Astrocyte (in vitro differentiated cells and primary cell): ENCODE data around the gene C17orf100. TPM values are rescaled to one million over a fixed set of nuclear protein-coding genes. Genes with fewer than 3 reads are reported as not detected.
A peak's percentile ranks its signal among the peaks of the same experiment; 100 is the strongest.

Source experiments
- DNase-seq: peaks from one replicate; pipeline ENCODE4 v3.0.0-alpha.2; 2010; ENCODE audit warnings: low read depth
- FAIRE-seq: peaks from 2 replicates; lab custom pipeline; 2011; peaks lifted over from hg19 to GRCh38; lab: Jason Lieb, UNC
- H2AFZ ChIP-seq: 2 replicates; pipeline ENCODE4 v1.6.0; 2012; ENCODE audit warnings: low read depth, low read length, inconsistent platforms
- H3K27ac ChIP-seq: 2 replicates; pipeline ENCODE4 v1.5.1; 2011; ENCODE audit warnings: low read depth, low read length, inconsistent platforms
- H3K27me3 ChIP-seq: 2 replicates; pipeline ENCODE4 v1.6.0; 2011; ENCODE audit warnings: low read length, inconsistent platforms; ENCODE audit not compliant: insufficient read depth
- H3K36me3 ChIP-seq: 2 replicates; pipeline ENCODE4 v1.5.1; 2011; ENCODE audit warnings: low read length, inconsistent platforms; ENCODE audit not compliant: insufficient read depth
- H3K4me1 ChIP-seq: 2 replicates; pipeline ENCODE4 v1.5.1; 2011; ENCODE audit warnings: low read length, inconsistent platforms; ENCODE audit not compliant: insufficient read depth
- H3K4me2 ChIP-seq: 2 replicates; pipeline ENCODE4 v1.6.0; 2012; ENCODE audit warnings: low read length, inconsistent platforms
- H3K4me3 ChIP-seq: 2 replicates; pipeline ENCODE4 v1.5.1; 2011; ENCODE audit warnings: low read depth, mild to moderate bottlenecking, low read length, inconsistent platforms; ENCODE audit not compliant: insufficient read depth
- H3K79me2 ChIP-seq: 2 replicates; pipeline ENCODE4 v1.6.0; 2012; ENCODE audit warnings: mild to moderate bottlenecking, low read length, inconsistent platforms; ENCODE audit not compliant: insufficient read depth
- H3K9ac ChIP-seq: 2 replicates; pipeline ENCODE4 v1.6.0; 2012; ENCODE audit warnings: mild to moderate bottlenecking, low read length, inconsistent platforms
- H3K9me3 ChIP-seq: 2 replicates; pipeline ENCODE4 v1.5.1; 2012; ENCODE audit warnings: low read depth, mild to moderate bottlenecking, low read length, inconsistent platforms; ENCODE audit not compliant: insufficient read depth
- H4K20me1 ChIP-seq: 2 replicates; pipeline ENCODE4 v1.6.0; 2012; ENCODE audit warnings: low read length, inconsistent platforms; ENCODE audit not compliant: insufficient read depth
- H3K27ac Mint-ChIP-seq: one replicate; pipeline ENCODE4 v1.8.0; 2021; ENCODE audit warnings: mild to moderate bottlenecking, mixed read lengths; ENCODE audit not compliant: unreplicated experiment
- H3K27me3 Mint-ChIP-seq: one replicate; pipeline ENCODE4 v1.8.0; 2021; ENCODE audit warnings: low read depth, mixed read lengths; ENCODE audit not compliant: unreplicated experiment
- H3K36me3 Mint-ChIP-seq: one replicate; pipeline ENCODE4 v1.8.0; 2021; ENCODE audit warnings: low read depth, mixed read lengths; ENCODE audit not compliant: unreplicated experiment
- H3K4me1 Mint-ChIP-seq: one replicate; pipeline ENCODE4 v1.8.0; 2021; ENCODE audit warnings: low read depth, mixed read lengths; ENCODE audit not compliant: unreplicated experiment
- H3K4me3 Mint-ChIP-seq: one replicate; pipeline ENCODE4 v1.8.0; 2021; ENCODE audit warnings: mild to moderate bottlenecking, moderate library complexity, mixed read lengths; ENCODE audit not compliant: unreplicated experiment
- H3K9me3 Mint-ChIP-seq: one replicate; pipeline ENCODE4 v1.8.0; 2021; ENCODE audit warnings: mild to moderate bottlenecking, mixed read lengths; ENCODE audit not compliant: unreplicated experiment
- EZH2 ChIP-seq: IDR thresholded peaks from 2 replicates; pipeline ENCODE4 v1.6.1; 2012; ENCODE audit warnings: mild to moderate bottlenecking, low read length, inconsistent platforms; ENCODE audit not compliant: insufficient read depth
- total RNA-seq: library from RNA; stranded (reverse); gene quantifications from 2 replicates; pipeline ENCODE4 v1.2.1, GENCODE V29; 2021
- TF ChIP-seq, protein P1 (sequence below): IDR thresholded peaks from 2 replicates; pipeline ENCODE4 v1.5.1; 2011; ENCODE audit warnings: low read depth, mild to moderate bottlenecking, inconsistent platforms, low read length, moderate library complexity; ENCODE audit not compliant: insufficient read depth

C17orf100 gene
- total RNA-seq, 1 donor from 2014 or later, result 3.1 TPM

DNA sequence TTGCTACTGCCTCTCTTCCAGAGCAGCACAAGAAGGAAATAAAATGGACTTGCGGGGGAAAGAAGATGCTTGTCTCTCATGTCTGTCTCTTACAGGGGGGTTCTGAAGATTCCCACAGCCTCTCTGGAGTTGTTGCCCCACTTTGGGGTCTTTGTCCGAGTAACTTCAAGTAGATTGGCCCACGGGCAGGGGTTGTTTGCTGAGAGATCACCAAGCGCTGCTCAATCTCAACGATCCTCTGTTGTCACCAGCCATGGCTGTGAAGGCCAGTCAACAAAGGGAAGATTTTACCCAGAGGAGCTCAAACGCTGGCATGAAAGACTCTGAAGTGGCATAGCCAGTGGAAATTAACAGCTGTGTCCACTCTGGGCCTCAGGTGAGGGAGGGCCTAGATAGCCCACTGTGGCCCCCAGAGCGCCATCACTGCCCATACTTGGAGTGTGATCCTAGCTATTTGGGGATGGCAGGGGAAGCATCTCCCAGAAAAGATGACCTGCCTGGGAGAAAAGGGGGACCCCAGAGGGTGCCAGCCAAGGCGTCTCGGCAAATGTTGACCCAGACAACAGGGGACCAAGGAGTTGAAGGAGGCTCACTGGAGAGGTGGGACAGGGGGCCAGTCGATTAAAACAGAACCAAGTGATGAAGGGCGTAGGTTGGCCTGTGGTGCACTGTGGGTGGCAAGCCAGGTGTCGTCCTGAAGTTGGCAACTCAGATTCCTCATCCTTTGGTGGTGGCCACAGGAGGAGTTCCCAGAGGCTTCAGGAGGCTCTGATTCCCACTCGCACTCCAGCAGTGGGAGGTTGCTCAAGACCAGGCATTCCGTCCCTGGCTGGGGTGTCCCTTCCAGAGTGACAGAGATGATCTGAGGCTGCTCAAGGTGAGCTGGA is 33.6 kb downstream of the C17orf100 start:
- Mint-ChIP-seq H3K4me3 (no peak overlapping the region), H3K4me1 (peaks cover 6% of the 10 kb centered on the region), H3K36me3 (no peaks in the 10 kb centered on the region), H3K27ac (peak overlapping the region; percentile 26), H3K9me3 (peaks cover 3% of the 10 kb centered on the region), H3K27me3 (peaks cover 55% of the 10 kb centered on the region)
- no peaks in the 10 kb centered on the region for H4K20me1 ChIP-seq
- FAIRE-seq (no peak), DNase-seq (no peak)
- H3K4me3 ChIP-seq, result no peak overlapping the region
- H3K27me3 ChIP-seq, result peaks cover 2% of the 10 kb centered on the region
- no peak overlapping the region for H3K27ac ChIP-seq
- no peaks in the 10 kb centered on the region for H3K36me3 ChIP-seq
- TF ChIP-seq EZH2, result no peak
- TF ChIP-seq, protein P1, sequence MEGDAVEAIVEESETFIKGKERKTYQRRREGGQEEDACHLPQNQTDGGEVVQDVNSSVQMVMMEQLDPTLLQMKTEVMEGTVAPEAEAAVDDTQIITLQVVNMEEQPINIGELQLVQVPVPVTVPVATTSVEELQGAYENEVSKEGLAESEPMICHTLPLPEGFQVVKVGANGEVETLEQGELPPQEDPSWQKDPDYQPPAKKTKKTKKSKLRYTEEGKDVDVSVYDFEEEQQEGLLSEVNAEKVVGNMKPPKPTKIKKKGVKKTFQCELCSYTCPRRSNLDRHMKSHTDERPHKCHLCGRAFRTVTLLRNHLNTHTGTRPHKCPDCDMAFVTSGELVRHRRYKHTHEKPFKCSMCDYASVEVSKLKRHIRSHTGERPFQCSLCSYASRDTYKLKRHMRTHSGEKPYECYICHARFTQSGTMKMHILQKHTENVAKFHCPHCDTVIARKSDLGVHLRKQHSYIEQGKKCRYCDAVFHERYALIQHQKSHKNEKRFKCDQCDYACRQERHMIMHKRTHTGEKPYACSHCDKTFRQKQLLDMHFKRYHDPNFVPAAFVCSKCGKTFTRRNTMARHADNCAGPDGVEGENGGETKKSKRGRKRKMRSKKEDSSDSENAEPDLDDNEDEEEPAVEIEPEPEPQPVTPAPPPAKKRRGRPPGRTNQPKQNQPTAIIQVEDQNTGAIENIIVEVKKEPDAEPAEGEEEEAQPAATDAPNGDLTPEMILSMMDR, result no peak
- no peaks in the 10 kb centered on the region for H3K79me2 ChIP-seq
- H3K4me1 ChIP-seq, result no peaks in the 10 kb centered on the region
- no peak overlapping the region for H3K4me2 ChIP-seq
- no peaks in the 10 kb centered on the region for H3K9me3 ChIP-seq
- no peak overlapping the region for H2AFZ ChIP-seq
- no peak overlapping the region for H3K9ac ChIP-seq

DNA sequence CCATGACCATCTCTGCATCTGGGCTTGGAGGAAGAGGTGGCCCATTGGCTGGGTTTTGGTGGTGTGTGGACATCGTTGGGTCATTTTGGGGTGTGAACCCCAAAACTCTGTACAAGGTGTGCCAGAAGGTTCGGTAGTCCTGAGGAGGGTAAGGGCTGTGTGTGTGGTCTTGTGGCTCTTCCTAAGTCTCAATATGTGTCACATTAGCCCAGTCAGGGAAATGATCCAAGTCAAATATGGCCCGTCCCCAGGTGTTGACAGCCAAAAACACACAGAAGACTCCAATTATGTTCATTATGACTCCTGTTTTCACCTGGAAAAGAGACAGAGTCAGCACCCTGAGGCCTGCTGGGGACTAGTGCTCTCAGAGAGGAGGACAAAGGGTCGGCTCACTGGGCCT is 34.5 kb downstream of the C17orf100 start:
- TF ChIP-seq EZH2, result no peak
- TF ChIP-seq, protein P1, result no peak

DNA sequence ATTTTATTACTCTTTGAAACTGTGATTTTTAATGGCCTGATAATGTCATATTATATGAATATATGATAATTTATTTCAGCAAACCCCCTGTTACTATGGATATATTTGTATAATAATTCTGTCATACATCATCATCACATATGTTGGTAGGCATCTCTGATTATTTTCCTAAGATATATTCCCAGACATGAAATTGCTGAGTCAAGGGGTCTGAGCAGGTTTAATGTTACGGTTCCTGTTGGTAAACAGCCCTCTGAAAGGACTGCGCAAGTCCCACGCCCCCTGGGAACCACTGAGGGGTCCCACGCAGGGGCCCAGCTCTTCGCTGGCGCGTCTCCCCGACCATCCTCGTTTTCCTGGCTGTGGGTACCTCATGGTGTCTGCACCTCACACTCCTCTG is 37.4 kb downstream of the C17orf100 start:
- Mint-ChIP-seq H3K27me3 (peaks cover 62% of the 10 kb centered on the region), H3K27ac (no peak overlapping the region), H3K4me1 (no peaks in the 10 kb centered on the region), H3K9me3 (peaks cover 8% of the 10 kb centered on the region), H3K4me3 (no peak overlapping the region), H3K36me3 (peaks cover 5% of the 10 kb centered on the region)
- no peak overlapping the region for H3K4me3 ChIP-seq
- no peak for DNase-seq
- no peak for FAIRE-seq
- no peak overlapping the region for H3K9ac ChIP-seq
- no peaks in the 10 kb centered on the region for H3K9me3 ChIP-seq
- H3K4me2 ChIP-seq, result no peak overlapping the region
- H3K4me1 ChIP-seq, result no peaks in the 10 kb centered on the region
- no peak overlapping the region for H2AFZ ChIP-seq
- H3K27me3 ChIP-seq, result peaks cover 2% of the 10 kb centered on the region
- no peaks in the 10 kb centered on the region for H4K20me1 ChIP-seq
- no peak overlapping the region for H3K27ac ChIP-seq
- H3K36me3 ChIP-seq, result no peaks in the 10 kb centered on the region
- TF ChIP-seq, protein P1, result no peak
- TF ChIP-seq EZH2, result no peak
- H3K79me2 ChIP-seq, result no peaks in the 10 kb centered on the region

More for the DNA sequence above, 34.5 kb downstream of the C17orf100 start:
- H3K4me2 ChIP-seq, result no peak overlapping the region
- no peak overlapping the region for H3K4me3 Mint-ChIP-seq
- no peaks in the 10 kb centered on the region for H3K79me2 ChIP-seq
- H3K4me1 ChIP-seq, result no peaks in the 10 kb centered on the region
- H3K9me3 Mint-ChIP-seq, result peaks cover 4% of the 10 kb centered on the region
- peaks cover 4% of the 10 kb centered on the region for H3K4me1 Mint-ChIP-seq
- no peak for DNase-seq
- no peak overlapping the region for H3K9ac ChIP-seq
- H3K36me3 ChIP-seq, result no peaks in the 10 kb centered on the region
- peaks cover 1% of the 10 kb centered on the region for H3K36me3 Mint-ChIP-seq
- H3K27ac Mint-ChIP-seq, result no peak overlapping the region
- H3K9me3 ChIP-seq, result no peaks in the 10 kb centered on the region
- peaks cover 1% of the 10 kb centered on the region for H3K27me3 ChIP-seq
- H3K27ac ChIP-seq, result no peak overlapping the region
- H3K27me3 Mint-ChIP-seq, result peaks cover 56% of the 10 kb centered on the region
- H3K4me3 ChIP-seq, result no peak overlapping the region
- no peak for FAIRE-seq
- H2AFZ ChIP-seq, result no peak overlapping the region
- H4K20me1 ChIP-seq, result no peaks in the 10 kb centered on the region
